Stimulated activated CD4-positive, alpha-beta T cell treated with anti-CD3 and anti-CD28 coated beads, Interleukin-1b, Interleukin-23, amount 100 ng/mL, for 48 hours (primary cell): ENCODE results near the gene ITGA2.
"Not testable (repeated sequence)": the region's sequence is repeated elsewhere in the genome, so short reads cannot be mapped to it uniquely, and the experiment has no call there.

ENCODE experiments used
- DNase-seq: peaks from one replicate; pipeline ENCODE4 v3.0.0-alpha.2; 2020

Gene ITGA2

DNA sequence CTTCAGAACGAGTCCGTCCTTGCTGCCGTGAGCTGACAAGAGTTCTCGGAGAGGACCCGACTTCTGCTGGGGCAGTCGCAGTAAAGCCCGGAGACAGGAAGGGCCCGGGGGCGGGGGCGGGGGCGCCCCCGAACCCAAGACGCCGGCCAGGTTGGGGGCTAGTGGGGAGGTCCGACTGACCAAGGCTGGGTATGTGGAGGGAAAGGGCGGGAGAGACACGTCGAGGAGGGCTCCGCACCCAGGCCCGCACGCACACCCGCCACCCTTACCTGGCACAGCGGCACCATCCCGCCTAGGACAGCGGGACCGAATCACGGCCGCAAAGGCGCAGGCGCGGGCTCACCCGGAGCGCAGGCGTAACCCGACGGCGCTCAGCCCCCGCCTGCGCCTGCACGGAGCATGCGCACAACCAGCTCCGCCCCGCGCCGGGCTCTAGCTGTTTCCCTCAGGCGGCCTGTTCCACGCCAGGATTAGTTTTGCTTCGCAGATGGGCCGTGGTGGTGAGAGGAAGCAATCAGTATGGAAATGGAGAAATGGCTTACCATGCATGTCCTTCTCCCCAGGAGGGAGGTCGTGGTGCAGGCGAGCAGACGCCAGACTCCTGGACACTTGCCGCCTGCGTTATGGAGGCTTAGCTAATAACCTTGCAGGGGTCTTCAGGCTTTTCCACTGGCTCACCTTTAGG lies 120.4 kb downstream of the ITGA2 start, which contains the start of gene MOCS2:
MOCS2 (minus strand) TSS at position 315 of the 685 bp plus-strand sequence. CDS start 2,583 bp downstream, outside the sequence.
- DNase-seq, result peak; percentile 90

DNA sequence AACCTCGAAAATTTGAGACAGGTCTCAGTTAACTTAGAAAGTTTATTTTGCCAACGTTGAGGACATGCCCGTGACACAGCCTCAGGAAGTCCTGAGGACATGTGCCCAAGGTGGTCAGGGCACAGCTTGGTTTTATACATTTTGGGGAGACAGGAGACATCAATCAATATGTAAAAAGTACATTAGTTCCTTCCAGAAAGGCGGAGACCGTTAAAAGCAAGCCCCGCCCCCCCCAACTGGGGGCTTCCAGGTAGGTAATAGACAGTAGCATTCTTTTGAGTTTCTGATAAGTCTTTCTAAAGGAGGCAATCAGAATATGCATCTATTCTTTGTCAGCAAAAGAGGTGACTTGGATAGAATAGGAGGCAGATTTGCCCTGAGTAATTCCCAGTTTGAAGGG lies 121.0 kb downstream of the ITGA2 start:
- DNase-seq, result peak; percentile 6

DNA sequence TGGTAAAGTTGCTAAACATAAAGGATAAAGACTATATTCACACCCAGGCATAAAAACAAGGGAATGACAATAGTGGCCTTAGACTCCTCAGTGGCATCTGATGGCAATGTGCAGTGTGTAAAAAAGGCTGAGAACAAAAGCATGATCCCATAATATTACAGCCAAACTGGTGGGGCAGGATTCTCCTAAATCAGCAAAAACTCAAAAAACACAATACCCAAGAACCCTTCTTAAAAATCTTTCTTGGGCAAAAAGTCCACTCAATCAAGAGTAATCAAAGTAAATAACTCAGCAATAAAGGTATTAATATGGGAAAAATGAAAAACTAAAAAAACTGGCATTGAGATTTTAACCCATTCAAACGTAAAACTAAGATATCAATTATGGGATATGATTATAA lies 122.0 kb downstream of the ITGA2 start:
- no peak for DNase-seq

DNA sequence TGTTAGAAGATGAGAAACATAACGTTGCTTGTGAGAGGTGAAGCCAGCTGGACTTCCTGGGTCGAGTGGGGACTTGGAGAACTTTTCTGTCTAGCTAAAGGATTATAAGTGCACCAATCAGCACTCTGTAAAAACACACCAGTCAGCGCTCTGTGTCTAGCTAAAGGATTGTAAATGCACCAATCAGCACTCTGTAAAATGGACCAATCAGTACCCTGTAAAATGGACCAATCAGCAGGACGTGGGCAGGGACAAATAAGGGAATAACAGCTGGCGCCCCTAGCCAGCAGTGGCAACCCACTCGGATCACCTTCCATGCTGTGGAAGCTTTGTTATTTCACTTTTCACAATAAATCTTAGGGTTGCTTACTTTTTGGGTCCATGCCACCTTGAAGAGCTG lies 123.2 kb downstream of the ITGA2 start:
- not testable (repeated sequence) for DNase-seq

DNA sequence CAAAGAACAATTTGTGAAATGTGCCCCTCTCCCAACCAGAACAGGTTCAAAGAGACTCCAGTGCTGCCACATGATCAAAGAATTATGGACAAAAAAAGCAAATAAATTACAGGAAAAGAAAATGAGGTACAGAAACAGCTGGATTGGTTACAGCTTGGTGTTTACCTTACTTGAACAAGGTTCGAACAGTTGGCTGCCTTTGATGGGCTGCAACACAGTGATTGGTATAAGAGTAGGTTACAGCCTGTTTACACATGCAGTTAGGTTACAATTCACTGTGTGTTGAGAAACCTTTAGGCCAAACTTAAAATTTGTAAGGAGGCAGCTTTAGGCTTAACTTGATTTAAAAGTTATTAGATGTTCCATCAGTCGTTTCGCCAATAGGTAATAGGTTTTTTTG lies 123.8 kb downstream of the ITGA2 start:
- no peak for DNase-seq

- DNase-seq, result no peak
Observed at GRCh38 chr5:53113947-53114346, 124.8 kb downstream of the ITGA2 start.

- DNase-seq, result no peak
Observed at GRCh38 chr5:53114988-53115387, 125.8 kb downstream of the ITGA2 start.

DNA sequence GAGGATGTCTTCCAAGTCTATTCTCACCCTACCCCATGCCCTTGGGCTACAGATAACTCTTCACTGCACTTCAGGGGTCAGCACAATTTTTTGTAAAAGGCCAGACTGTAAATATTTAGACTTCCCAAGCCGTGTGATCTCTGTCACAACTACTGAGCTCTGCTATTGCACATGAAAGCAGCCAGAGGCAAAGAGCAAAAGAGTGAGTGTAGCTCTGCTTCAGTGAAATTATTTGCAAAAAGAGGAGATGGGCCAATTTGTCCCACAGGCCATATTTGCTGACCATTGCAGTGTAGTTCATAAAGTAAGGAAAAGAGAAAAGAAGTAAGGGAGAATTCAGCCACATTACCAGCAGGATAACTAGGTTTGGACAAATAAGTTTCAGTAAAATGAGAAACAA lies 127.4 kb downstream of the ITGA2 start:
- DNase-seq, result no peak

GRCh38 chr5:53118879-53119278 lies 129.7 kb downstream of the ITGA2 start:
- no peak for DNase-seq

DNA sequence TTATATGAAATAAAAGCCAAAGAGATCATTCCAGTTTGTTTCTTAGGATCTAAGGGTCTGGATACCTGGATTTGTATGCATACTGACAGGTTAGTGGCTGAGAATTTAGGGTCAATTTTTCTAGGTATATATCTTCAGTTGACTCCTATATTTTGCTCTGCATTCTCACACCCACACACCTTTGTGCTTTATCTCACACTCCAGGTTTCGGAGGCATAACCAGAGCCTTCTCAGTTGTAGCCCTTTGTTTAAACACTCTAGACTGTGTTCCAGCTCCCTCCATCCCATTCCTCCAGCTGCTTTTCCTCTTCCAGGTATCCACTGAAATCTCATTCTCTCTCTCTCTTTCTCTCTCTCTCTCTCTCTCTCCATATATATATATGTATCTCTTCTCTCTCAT lies 131.0 kb downstream of the ITGA2 start:
- no peak for DNase-seq

DNA sequence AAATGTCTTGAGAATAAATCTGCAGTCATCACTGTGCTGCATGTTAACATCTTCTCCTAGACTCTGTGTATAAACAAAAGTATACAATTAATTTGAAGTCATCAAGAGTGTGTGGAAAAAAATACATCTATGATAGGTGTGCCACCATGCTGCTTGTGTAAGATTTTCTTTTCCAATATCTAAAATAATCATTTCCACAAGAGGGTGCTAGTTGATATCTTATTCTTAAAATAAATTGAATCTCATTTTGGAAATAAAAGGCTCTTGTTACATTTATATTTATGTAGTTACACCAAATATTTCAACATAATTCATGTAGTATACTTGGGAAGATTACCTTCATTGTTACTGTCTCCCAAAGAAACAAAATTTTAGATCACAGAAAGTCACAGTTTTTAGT lies 134.6 kb downstream of the ITGA2 start:
- no peak for DNase-seq

GRCh38 chr5:53126521-53126920 lies 137.4 kb downstream of the ITGA2 start:
- DNase-seq, result no peak

GRCh38 chr5:53127107-53127506 lies 138.0 kb downstream of the ITGA2 start:
- no peak for DNase-seq

DNA sequence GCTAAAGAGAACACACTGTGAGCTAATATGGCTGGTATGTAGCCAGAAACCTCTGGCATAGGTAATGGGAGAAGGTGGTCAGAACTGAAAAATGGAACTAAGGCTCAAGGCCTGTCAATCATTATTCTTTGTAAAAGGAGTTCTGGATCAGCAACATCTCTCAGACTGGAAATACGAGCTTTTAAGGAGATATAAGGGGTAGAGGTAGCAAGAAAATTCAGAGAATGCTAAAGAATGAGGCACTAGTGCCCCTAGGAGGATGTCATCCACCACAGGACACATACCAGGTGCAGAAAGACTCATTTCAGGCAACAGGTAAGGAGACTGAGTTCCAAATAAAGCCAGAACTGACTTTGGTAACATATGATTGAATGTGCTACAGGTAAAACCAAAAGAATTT lies 139.3 kb downstream of the ITGA2 start:
- no peak for DNase-seq

DNA sequence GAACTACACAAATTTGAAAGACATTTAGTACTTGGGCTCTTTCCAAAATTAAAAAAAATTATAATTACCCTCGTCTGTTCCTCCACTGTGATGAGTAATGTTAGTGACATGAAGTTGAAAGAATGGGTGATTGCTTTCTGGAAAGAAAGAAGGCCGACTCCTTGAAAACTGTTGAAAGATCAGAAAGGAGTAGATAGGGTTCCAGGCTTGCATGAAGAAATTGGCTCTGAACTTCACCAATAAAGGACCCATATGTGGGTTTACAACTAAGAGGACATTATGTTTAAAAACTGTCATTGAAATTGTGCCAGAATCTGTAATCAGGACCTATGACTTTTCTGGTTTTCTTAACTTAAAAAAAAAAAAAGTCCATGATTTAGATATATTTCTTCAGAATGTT lies 141.1 kb downstream of the ITGA2 start:
- DNase-seq, result no peak

- DNase-seq, result no peak
Observed at GRCh38 chr5:53133020-53133419, 143.9 kb downstream of the ITGA2 start.
